B cell (primary cell): Measurements from ENCODE around the gene S100A12.

Source experiments
- CTCF ChIP-seq: fragments of 200-600 bp; IDR thresholded peaks from one replicate; pipeline ENCODE4 v1.8.0; 2022; ENCODE audit warnings: antibody characterized with exemption, mild to moderate bottlenecking
- EZH2 ChIP-seq: IDR thresholded peaks from 2 replicates; pipeline ENCODE4 v1.6.1; 2012; ENCODE audit warnings: borderline replicate concordance, low read depth, mild to moderate bottlenecking, moderate library complexity, low read length; ENCODE audit not compliant: insufficient read depth, poor library complexity, severe bottlenecking

- TF ChIP-seq CTCF (no peak), EZH2 (no peak)
These were observed 16.2 kb downstream of the S100A12 start for GRCh38 chr1:153359241-153359640.
